ENCODE results near the gene ST7L. TPM values are rescaled to one million over a fixed set of nuclear protein-coding genes. Genes with fewer than 3 reads are reported as not detected.

Gene ST7L, protein sequence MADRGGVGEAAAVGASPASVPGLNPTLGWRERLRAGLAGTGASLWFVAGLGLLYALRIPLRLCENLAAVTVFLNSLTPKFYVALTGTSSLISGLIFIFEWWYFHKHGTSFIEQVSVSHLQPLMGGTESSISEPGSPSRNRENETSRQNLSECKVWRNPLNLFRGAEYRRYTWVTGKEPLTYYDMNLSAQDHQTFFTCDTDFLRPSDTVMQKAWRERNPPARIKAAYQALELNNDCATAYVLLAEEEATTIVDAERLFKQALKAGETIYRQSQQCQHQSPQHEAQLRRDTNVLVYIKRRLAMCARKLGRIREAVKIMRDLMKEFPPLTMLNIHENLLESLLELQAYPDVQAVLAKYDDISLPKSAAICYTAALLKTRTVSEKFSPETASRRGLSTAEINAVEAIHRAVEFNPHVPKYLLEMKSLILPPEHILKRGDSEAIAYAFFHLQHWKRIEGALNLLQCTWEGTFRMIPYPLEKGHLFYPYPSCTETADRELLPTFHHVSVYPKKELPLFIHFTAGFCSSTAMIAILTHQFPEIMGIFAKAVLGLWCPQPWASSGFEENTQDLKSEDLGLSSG
- 10 to 100 TPM in 4 of 6 donors, 1 to 10 TPM in 2; 9.0 to 16.9 (median 11.2) TPM for total RNA-seq
- 10 to 100 TPM in 1 of 2 donors, 1 to 10 TPM in 1; 9.5 to 11.6 TPM for polyA plus RNA-seq

DNA sequence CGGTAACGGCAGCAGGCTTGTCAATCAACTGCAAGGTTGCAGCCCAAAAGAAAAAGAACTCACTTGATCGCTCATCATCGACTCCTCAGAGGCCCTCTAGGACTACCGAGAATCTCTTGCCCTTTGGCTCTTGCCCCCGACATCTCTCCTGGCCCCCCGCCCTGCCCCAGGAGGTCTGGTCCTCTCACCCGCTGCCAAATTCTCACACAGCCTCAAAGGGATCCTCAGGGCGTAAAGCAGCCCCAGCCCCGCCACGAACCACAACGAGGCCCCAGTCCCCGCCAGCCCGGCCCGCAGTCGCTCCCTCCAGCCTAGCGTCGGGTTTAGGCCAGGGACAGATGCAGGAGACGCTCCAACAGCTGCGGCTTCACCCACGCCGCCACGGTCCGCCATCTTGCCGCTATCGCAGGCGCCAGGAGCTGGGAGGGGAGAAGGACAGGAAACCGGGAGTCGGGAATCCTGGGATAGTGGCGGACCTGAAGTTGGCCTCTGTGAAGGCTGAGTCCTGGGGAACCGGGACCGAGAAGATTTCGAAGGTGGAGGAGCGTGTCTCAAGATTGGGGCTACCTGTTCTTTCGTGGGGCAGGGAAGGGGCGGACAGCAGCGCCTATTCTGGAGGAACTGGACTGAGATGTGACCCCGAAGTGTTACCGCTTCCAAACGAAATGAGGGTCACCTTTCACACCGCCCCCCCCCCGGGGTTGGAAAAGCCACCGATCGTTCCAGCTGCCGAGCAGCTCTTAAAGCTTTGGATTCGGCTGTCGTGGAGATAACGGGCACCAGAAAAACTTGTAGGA is at the start of gene ST7L:
TSS of gene ST7L (minus strand) at position 421 of the 797 bp plus-strand sequence. CDS start at position 393, 28 bp downstream.
- peak; percentile 75 to 91 (median 84) for DNase-seq
- H3K27ac ChIP-seq, result peak within 1 kb of the TSS; percentile 89 to 94 (median 90)
- no peak for FAIRE-seq
- peak within 1 kb of the TSS; percentile 76 to 91 (median 84) for H3K4me3 ChIP-seq
- intact Hi-C loops (cut with DNase I), result no loop called here
- ATAC-seq, result peak; percentile 88 to 92 (median 90)
- H3K9me3 ChIP-seq, result no peaks in the 10 kb centered on the region
- peaks cover 13 to 28% (median 13%) of the 10 kb centered on the region in 3 donors for H3K4me1 ChIP-seq
- H3K27me3 ChIP-seq, result no peaks in the 10 kb centered on the region
- TF ChIP-seq, protein P1, sequence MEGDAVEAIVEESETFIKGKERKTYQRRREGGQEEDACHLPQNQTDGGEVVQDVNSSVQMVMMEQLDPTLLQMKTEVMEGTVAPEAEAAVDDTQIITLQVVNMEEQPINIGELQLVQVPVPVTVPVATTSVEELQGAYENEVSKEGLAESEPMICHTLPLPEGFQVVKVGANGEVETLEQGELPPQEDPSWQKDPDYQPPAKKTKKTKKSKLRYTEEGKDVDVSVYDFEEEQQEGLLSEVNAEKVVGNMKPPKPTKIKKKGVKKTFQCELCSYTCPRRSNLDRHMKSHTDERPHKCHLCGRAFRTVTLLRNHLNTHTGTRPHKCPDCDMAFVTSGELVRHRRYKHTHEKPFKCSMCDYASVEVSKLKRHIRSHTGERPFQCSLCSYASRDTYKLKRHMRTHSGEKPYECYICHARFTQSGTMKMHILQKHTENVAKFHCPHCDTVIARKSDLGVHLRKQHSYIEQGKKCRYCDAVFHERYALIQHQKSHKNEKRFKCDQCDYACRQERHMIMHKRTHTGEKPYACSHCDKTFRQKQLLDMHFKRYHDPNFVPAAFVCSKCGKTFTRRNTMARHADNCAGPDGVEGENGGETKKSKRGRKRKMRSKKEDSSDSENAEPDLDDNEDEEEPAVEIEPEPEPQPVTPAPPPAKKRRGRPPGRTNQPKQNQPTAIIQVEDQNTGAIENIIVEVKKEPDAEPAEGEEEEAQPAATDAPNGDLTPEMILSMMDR (IDR thresholded peaks at IDR 0.05), result no peak
- WGBS, 2 donors, result 0 to 1% methylated on average over 48 of the region's 48 CpGs
- H3K36me3 ChIP-seq, result no peaks in the 10 kb centered on the region

DNA sequence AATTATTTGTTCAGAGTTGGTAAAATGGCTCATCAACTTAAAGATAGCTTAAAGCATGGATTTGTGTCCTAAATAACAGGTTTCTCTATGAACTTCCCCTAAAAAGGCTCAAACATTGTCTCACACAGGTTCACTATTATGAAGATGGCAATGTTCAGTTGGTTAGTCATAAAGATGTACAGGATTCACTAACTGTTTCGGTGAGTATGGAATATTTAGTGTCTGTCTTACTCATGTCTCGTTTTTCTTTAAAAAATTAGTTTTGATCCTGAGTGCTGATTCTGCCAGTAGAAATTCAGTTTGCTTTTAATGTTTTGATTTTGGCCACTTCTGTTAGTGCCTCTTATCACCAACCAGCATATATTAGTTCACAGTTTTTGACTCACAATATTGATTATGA is 48.0 kb upstream of the ST7L start:
- ATAC-seq (no peak), DNase-seq (no peak), FAIRE-seq (no peak)
- Histone ChIP-seq H3K36me3 (peaks cover 0 to 32% (median 0%) of the 10 kb centered on the region in 3 donors), H3K27ac (no peak overlapping the region), H3K27me3 (no peaks in the 10 kb centered on the region), H3K4me3 (no peak overlapping the region), H3K4me1 (no peaks in the 10 kb centered on the region), H3K9me3 (no peaks in the 10 kb centered on the region)
- TF ChIP-seq, protein P1 (IDR thresholded peaks at IDR 0.05), result no peak
- 89 to 93% methylated on average over 2 of the region's 2 CpGs for WGBS, 2 donors
- intact Hi-C loops (cut with DNase I), result no loop called here

DNA sequence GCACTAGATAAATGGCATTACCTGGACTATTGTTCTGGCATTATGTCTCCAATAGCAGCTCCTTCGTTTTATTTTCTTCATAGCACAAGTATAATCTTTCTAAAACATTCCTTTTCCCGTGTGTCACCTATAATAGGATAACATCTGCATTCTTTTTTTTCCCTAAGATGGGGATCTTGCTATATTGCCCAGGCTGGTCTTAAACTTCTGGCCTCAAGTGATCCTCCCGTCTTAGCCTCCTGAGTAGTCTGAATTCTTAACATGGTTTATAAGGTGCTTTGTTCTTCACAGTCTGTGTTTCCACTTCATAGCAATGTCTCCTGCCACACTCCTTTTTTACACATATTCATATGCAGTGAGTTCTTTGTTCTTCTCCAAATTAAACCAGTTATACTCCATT is 46.9 kb upstream of the ST7L start:
- Histone ChIP-seq H3K27me3 (no peaks in the 10 kb centered on the region), H3K27ac (no peak overlapping the region), H3K4me1 (no peaks in the 10 kb centered on the region), H3K9me3 (no peaks in the 10 kb centered on the region), H3K4me3 (no peak overlapping the region), H3K36me3 (peaks cover 0 to 43% (median 0%) of the 10 kb centered on the region in 3 donors)
- intact Hi-C loops (cut with DNase I), result no loop called here
- 76 to 91% methylated on average over 3 of the region's 3 CpGs for WGBS, 2 donors
- ATAC-seq (no peak), DNase-seq (no peak), FAIRE-seq (no peak)
- TF ChIP-seq, protein P1 (IDR thresholded peaks at IDR 0.05), result no peak

DNA sequence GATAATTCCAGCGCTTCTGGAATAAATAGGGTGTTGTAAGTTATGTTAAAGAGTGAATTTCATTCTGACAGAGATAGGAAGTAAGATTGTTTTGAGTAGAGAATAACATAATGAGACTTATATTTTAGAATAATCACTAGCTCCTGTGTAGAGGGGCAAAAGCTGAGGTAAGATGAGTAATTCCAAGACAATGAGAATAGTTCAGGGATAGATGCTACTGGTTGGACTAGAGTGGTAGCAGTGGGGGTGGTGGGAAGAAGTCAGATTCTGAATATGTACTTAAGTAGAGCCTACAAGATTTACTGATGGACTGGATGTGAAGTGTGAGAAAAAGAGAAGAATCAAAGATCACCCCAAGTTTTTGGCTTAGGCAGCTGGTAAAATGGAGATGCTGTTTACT is 32.3 kb upstream of the ST7L start:
- Histone ChIP-seq H3K4me1 (no peaks in the 10 kb centered on the region), H3K36me3 (peaks cover 0 to 31% (median 14%) of the 10 kb centered on the region in 3 donors), H3K4me3 (no peak overlapping the region), H3K27me3 (no peaks in the 10 kb centered on the region), H3K9me3 (no peaks in the 10 kb centered on the region), H3K27ac (no peak overlapping the region)
- DNase-seq (no peak), ATAC-seq (no peak), FAIRE-seq (no peak)
- 97 to 98% methylated on average over 1 of the region's 1 CpG for WGBS, 2 donors
- intact Hi-C loops (cut with DNase I), result no loop called here
- TF ChIP-seq, protein P1 (IDR thresholded peaks at IDR 0.05), result no peak

Measured in pancreas (tissue), 10 donors.